GM21381 (cell line): ENCODE measurements around the gene CHKA.

Source experiments
- ATAC-seq: cut with Tn5 transposase; IDR thresholded peaks from one replicate; pipeline ENCODE4 v1.9.1; 2021; ENCODE audit warnings: mild to moderate bottlenecking, moderate library complexity; ENCODE audit not compliant: unreplicated experiment

Gene CHKA

DNA sequence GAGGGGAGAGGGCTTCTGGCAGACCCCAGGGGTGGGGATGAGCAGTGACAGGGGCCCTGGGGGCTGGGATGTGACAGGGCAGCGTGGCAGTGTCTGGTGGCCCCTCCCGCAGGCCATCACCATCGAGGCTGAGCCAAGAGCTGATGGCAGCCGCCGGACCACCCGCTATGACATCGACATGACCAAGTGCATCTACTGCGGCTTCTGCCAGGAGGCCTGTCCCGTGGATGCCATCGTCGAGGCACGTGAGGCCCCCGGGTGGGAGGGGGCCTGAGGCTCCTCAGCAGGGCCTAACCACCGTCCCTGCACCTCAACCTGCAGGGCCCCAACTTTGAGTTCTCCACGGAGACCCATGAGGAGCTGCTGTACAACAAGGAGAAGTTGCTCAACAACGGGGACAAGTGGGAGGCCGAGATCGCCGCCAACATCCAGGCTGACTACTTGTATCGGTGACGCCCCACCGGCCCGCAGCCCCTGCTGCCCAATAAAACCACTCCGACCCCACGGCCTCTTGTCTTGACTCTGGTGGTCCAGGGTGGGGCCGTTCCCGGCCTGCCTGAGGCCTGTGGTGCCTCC lies 85.0 kb downstream of the CHKA start:
- no peak for ATAC-seq

DNA sequence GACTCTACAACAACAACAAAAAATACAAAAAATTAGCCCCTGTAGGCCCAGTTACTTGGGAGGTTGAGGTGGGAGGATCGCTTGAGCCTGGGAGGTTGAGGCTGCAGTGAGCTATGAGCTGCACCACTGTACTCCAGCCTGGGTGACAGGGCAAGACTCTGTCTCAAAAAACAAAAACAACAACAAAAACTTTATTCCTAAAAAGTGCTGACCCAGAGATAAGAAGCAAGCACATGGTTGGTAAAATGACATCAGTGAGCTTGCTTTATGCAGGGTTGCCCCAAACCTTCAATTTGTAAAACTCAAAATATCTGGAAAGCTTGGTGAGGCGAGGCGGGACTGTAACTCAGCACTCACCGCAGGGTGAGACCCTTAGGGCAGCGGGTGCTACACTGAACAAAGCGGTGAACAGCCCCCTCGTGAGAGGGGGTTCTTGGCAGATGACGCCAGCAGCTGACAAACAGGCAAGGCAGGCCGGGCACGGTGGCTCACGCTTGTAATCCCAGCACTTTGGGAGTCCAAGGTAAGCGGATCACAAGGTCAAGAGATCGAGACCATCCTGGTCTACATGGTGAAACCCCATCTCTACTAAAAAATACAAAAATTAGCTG lies 85.8 kb downstream of the CHKA start:
- no peak for ATAC-seq

DNA sequence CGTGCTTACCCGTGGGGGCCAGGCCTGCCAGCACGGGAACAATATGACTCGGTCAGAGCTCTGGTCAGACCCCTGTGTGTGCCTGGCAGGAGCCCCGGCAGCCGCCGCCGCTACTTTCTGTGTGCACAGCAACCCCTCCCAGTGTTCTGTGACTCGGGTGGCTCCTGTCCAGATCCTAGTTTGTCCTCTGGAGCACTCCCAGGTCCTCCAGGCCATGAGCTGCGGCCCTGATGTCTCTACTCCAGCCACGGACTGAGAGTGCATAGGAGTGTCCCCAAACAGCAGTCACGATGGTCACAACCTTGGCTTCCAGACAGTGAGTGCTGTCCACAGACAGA lies 87.5 kb downstream of the CHKA start:
- ATAC-seq: no peak

DNA sequence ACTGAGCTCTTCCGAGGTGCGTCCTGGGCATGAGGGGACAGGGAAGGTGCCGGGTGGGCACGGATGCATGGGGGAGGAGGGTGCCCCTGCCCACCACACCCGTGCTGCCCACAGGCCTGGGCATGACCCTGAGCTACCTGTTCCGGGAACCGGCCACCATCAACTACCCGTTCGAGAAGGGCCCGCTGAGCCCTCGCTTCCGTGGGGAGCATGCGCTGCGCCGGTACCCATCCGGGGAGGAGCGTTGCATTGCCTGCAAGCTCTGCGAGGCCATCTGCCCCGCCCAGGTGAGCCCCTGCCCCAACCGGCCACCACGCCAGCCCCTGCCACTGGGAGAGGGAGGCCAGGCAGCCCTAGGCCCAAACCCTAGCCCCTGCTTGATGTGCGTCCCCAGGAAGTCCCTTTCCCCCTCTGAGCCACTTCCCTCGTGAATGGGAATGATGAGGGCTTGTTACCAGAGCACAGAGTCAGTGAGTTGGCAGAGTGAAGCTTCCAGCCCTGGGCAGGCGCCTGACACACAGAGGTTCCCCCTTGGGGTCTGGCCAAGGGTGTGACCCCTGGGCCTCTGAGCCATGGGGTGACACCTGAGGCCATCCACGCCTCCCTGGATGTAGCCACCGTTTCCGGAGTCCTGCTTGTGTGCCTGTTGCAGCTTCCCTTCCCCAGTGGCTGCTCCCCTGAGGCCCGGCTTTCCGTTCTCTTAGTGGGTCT lies 88.0 kb downstream of the CHKA start:
- no peak for ATAC-seq

DNA sequence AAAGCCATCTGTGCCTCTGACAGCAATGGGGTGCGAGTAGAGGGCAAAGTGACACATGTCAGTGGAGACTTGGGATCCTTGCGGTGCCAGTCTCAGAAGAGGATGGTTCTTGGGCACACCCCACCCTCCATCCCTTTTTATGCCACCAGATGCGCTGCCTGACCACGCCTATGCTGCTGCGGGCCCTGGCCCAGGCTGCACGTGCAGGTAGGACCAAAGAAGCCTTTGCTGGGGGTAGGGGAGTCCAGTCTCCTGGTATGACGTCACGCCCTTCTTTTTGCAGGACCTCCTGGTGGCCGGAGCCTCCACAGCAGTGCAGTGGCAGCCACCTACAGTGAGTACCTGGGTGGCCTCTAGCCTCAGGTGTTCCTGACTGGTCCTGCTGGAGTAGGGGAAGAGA lies 89.2 kb downstream of the CHKA start:
- no peak for ATAC-seq

DNA sequence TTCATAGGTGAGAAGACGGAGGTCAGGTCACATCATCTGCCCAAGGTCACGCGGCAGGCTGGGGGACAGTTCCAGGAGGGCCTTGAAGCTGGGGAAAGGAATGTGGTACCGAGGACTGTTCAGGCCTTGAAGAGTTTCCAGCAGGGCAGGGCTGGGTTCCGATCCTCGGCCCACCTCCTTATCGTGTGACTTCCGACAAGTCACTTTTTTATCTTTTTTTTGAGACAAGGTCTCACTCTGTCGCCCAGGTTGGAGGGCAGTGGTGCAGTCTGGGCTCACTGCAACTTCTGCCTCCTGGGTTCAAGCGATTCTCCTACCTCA lies 90.1 kb downstream of the CHKA start:
- ATAC-seq: no peak

DNA sequence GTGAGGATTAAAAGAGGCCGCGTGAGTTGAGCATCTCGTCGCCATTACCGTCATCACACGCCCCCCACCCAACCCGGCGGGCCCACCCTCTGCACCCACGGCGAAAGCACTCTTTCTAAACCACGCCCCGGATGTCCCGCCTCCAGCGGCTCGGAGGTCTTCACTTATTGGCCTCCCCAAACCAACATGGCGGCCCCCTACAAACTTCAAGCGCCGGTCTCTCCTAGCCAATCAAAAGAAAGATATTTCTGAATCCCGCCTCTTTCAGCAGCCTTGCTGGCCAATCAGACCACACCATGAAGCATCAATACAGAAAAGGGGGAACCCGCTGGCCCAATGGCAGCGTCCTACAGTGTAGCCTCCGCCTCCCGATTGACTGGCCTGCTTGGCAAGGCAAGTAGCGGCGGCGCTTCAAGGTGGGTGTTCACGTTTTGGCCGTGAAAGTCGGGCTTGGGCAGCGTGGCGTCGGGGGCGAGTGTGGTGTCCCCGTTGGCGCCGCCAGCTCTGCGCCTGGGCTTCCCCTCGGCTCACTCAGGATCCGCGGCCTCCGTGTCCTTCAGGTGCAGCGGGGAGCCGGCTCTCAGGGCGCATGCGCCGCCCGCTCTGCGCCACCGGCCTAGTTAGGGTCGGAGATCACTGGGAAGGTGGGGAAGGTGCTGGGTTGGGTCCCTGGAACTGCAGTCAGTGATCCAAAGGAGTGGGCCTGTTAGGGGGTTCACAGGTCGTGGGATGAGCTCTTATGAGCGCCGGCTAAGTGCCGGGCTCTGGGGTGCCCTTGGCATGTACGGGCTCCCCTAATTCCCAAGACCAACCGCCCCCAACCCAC lies 90.7 kb downstream of the CHKA start, which contains the start of gene NDUFS8:
NDUFS8 (plus strand) TSS at position 364 of the 826 bp plus-strand sequence. CDS start 1,471 bp downstream, outside the sequence.
- ATAC-seq: peak; percentile 90

DNA sequence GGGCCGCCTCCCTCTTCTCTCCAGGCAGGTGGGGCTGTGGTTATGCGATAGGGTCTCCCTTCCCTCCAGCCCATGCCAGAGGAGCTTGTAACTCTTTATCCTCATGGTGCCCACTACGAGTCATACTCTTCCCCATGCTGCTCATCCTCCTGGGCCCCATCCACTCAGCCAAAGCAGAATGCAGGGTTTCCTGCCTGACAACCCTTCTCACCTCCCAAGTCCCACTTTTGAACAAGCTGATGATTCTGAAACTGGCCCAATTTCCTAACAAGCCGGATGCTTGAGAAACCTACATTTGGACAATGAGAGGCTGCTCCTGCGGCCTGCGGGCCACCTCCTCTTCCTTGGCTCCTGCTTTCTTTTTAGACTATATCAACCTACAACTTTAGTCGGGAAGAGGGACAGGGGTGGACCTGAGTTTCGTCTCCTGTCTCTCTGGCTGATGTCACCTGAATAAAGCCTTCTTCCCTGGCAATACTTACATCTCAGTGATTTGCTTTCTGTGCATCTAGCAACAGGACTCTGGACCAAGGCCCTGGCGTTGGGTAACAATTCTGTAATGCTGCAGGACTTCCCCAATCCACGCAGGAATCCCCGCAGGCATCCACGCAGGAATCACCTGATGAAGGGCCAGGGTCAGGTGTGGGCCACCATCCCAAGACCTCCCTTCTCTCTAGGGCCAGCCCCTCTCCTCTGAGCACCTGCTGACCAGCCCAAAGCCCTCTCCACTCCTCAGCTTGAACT lies 92.2 kb downstream of the CHKA start:
- ATAC-seq: no peak

DNA sequence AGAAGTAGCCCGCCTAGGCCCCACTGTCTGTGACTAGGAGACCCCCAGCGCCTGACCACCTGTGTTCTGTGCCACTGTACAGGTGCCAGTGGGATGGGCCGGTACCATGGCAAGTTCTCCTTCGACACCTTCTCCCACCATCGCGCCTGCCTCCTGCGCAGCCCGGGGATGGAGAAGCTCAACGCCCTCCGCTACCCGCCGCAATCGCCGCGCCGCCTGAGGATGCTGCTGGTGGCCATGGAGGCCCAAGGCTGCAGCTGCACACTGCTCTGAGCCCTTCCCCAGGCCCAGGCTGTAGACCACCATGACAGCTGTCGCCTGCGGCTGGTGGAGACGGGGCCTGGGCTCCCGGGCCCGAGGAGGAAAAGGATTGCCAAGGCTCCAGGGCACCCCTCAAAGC lies 93.5 kb downstream of the CHKA start:
- no peak for ATAC-seq

DNA sequence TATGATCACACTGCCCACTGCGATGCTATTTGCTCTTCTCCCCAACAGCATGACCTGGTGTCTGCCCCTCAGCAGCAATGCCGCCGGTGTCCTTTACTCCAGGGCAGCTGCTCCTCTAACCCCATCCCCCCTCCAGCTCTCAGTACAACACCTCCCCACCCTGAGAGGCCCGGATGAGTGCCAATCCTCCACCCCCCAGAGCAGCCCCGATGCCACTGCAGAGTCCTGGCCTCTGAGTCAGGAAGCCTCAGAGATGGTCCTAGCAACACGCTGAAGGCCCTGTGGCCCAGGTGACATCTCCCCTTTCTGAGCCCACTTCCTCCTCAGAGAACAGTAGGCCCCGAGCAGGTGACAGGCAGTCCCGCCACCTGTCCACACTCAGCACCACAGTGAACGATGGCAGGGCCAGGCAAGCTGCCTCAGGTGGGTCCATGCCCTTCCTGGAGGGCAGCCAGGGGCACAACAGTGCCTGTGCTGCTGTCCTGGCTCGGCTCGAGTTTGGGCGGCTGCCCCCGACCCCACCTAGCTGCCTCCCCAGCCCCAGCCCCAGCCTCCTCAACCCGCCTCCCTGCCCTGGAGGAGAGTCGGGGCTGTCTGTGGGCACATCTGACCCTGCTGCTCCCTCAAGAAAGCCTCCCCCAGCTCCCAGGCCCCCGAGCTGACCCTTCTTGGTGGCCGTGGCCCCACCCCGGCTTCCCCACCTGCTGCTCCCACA lies 94.6 kb downstream of the CHKA start:
- no peak for ATAC-seq

DNA sequence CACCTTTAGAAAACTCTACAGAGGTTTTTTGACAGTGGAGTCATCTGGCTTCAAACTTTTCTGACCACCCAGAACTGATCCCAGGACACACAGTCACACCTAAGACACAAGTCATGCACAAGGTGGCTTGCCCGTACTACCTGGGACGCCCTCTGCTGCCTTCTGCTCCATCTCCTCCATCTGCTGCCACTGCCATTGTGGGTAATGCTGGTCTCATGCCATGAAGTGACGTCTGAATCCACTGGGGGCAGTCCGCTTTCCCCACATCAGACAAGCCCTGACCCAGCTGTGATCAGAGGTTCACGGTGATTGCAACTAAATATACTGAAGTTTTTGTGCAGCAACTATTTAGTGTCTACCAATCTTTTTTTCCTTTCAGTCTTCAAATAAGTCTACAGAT lies 96.1 kb downstream of the CHKA start:
- no peak for ATAC-seq

DNA sequence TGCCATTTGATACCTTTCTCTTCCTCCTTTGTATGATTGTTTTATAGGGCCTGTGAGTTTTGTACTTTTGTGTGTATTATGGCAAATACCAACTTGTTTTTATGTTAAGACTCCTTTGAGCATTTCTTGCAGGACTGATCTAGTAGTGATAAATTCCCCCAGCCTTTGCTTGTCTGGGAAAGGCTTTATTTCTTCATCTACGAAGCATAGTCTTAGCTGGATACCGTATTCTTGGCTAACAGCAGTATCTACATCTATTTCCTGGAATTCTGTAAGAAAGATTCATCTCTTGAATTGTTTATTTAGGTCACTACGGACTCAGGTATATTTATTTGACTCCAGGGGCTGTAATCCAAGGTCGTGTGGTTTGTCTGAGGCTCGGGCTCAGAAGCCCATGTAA lies 96.7 kb downstream of the CHKA start:
- no peak for ATAC-seq

DNA sequence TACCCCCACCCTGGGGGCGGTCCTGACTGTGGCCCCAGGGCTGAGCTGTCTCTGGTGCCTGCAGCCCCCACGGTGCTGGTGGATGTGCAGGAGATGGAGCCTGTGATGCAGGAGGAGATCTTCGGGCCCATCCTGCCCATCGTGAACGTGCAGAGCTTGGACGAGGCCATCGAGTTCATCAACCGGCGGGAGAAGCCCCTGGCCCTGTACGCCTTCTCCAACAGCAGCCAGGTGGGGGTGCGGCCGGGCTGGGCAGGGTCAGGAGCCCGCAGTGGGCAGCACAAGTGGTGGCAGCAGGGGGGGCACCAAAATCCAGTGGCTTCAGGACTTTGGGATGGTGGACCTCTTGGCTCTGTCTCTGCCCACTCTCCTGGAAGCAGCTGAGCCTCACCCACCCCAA lies 98.7 kb downstream of the CHKA start:
- ATAC-seq: no peak

DNA sequence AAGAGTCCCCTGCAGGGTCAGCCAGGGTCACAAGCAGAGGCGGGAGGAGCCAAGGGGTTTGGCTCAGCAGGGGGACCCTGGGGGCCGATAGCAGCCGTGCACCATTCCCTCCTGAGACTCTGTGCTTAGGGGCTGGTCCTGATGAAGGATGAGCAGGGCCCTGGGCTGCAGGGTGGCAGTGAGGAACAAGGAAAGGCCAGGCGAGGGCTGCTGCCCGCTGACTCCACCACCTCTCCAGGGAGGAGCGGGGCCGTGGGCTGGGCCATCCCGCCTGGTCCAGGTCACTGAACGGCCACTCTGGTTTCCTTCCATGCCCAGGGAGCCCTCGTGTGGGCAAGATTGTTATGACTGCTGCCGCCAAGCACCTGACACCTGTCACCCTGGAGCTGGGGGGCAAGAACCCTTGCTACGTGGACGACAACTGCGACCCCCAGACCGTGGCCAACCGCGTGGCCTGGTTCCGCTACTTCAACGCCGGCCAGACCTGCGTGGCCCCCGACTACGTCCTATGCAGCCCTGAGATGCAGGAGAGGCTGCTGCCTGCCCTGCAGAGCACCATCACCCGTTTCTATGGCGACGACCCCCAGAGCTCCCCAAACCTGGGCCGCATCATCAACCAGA lies 99.9 kb downstream of the CHKA start:
- ATAC-seq: no peak

DNA sequence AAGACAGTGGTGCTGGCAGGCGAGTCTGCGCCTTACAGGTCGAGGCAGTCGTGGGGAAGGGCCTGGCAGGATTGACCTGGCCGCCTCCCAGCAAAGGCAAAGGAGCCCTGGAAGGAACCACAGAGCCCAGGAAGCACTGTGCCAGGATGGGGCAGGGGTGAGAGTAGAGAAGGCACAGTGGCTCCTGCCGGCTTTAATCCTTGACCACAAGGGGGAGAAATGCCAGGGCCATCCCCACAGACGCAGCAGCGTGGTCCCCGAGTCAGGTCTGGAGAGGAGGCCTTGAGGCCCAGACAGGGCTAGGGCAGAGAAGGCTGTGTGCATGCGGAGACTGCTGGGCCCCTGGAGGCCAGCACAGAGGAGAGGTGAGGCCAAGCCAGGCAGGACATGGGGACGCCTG lies 100.6 kb downstream of the CHKA start:
- no peak for ATAC-seq

DNA sequence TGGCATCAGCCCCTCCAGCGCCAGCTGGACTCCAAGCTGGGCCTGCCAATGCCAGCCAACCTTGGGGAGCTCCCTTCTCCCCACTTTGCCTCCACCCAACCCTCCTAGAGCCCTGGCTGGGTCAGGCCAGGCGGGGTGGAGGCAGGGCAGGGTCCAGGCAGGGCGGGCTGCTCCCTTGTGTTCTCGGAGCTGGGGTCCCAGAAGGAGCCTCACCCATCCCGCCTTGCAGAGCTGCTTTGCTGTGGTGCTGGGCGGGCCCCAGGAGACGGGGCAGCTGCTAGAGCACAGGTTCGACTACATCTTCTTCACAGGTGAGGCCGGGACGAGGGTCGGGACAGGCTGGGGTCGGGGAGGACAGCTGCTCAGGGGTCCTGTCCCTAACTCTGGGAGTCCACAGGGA lies 101.7 kb downstream of the CHKA start:
- ATAC-seq: no peak

DNA sequence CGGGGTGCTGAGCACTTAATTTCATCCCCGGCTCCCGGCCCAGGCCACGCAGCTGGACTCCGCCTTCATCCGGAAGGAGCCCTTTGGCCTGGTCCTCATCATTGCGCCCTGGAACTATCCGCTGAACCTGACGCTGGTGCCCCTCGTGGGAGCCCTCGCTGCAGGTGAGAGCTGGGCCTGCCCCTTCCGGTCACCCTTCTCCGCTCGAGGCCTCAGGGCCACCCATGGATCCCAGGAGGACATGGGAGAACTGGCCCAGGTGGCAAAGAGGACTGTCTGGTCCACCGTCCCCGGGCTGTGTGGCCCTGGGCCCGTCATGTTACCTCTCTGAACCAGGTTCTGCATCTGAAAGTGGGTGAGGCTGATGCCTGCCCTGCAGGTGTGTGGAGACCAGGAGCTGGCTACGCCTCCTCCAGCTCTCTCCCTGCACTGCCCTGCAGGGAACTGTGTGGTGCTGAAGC lies 102.4 kb downstream of the CHKA start:
- no peak for ATAC-seq

DNA sequence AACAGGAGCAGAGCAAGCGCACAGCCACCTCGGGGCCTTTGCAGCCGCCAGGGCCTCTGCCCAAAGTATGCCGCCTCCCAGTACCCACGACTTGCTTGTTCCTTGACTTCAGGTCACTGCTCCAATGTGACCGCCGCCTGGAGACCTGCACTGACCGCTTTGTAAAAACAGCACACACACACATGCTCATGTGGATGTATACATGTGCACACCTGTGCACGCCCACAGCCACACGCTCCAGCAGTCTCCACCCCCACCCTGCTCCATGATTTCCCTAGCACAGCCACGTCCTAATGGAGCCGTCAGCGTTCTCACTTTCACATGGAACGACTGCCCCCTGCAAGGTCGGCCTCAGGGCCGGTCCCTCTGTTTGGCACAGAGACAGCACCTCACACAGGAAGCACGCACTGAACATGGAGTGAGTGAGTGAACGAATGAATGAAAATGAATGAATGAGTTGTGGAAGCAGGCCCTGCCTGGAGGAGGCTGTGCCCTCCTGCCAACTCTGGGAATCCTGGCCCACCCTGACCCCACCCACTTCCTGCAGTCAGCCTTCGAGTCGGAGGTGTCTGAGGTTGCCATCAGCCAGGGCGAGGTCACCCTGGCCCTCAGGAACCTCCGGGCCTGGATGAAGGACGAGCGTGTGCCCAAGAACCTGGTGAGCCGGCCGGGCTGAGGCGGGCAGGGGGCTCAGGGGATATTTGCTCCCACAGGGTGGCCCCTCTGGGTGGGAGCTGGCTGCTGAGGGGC lies 103.0 kb downstream of the CHKA start:
- ATAC-seq: no peak
